ENCODE results near the gene NRL. TPM values are rescaled to one million over a fixed set of nuclear protein-coding genes. Genes with fewer than 3 reads are reported as not detected.
A peak's percentile ranks its signal among the peaks of the same experiment; 100 is the strongest.

The NRL gene
- total RNA-seq, 4 donors from 2014 or later: 2.1 to 11.7 (median 8.4) TPM

DNA sequence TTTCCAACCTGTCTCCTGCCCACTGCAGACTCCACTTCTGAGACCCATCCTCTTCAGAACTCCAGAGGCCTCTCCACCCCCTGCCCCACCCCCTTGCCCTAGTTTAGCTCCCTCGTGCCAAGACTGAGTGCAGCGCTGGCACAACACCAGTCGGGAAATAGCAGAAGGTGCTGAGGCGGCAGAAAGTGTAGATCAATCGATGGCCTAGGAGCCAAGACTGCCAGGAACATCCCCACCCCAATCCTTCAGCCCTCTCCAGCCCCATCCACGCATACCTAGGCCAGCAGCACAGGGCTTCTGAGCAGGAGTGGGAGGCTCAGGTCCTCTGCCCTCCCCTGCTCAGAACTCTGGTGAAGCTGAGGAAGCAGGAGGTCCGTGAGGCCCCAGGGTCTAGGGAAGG, 42.3 kb downstream of the NRL start:
- Histone ChIP-seq H3K9me3 (no peaks in the 10 kb centered on the region), H3K27ac (peak overlapping the region in 1 of 3 donors; percentile 49), H3K4me1 (peaks cover 12 to 18% of the 10 kb centered on the region in 2 donors), H3K36me3 (no peaks in the 10 kb centered on the region), H3K4me3 (replicated peaks in 1 of 3) (no peak overlapping the region), H3K27me3 (no peaks in the 10 kb centered on the region)
- TF ChIP-seq CTCF (IDR thresholded peaks at IDR 0.05) (no peak), POLR2A (IDR thresholded peaks at IDR 0.05) (no peak)
- 35 to 39% methylated on average over 6 to 7 of the region's 7 CpGs for WGBS, 2 donors
- peak; percentile 75 to 87 for DNase-seq
- intact Hi-C loops (cut with DNase I): no loop called here

DNA sequence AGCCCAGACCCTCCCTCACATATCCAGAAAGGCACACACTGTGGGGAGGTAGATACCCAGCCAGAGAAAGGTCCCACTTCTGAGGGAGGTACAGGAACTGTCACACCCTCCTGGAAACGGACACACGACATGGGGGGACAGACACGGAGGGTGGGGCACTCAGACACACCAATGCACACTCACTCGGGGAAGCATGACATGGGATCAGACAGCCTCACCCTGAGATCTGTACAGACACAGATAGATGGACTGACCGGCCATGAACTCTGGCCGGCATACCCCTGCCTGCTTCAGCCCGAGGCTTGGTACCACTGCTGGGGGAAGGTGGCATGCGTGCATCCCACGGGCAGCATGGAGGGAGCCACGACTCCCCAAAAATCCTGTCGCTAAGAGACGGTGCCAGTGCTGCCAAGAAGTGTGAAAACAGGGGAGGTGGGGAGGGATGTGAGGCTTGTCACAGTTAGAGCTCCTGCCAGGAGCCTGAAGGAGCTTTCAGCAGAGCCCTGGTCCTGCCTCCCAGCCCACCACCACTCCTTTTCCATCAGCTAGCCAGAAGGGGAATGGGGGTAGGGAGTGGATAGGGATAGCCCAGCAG, 42.8 kb downstream of the NRL start:
- Histone ChIP-seq H3K4me3 (replicated peaks in 1 of 3) (no peak overlapping the region), H3K4me1 (peaks cover 12 to 18% of the 10 kb centered on the region in 2 donors), H3K36me3 (no peaks in the 10 kb centered on the region), H3K27ac (no peak overlapping the region), H3K9me3 (no peaks in the 10 kb centered on the region), H3K27me3 (no peaks in the 10 kb centered on the region)
- WGBS, 2 donors: 73% methylated on average over 2 to 8 of the region's 12 CpGs
- TF ChIP-seq CTCF (IDR thresholded peaks at IDR 0.05): no peak
- TF ChIP-seq POLR2A (IDR thresholded peaks at IDR 0.05): no peak
- DNase-seq: no peak
- intact Hi-C loops (cut with DNase I): no loop called here

- no peak for DNase-seq
- Histone ChIP-seq H3K4me1 (peaks cover 12 to 18% of the 10 kb centered on the region in 2 donors), H3K4me3 (replicated peaks in 1 of 3) (no peak within 1 kb of the TSS), H3K36me3 (no peaks in the 10 kb centered on the region), H3K27ac (no peak within 1 kb of the TSS), H3K27me3 (no peaks in the 10 kb centered on the region), H3K9me3 (no peaks in the 10 kb centered on the region)
- intact Hi-C loops (cut with DNase I): no loop called here
- 70 to 72% methylated on average over 12 of the region's 19 CpGs for WGBS, 2 donors
- TF ChIP-seq POLR2A (IDR thresholded peaks at IDR 0.05) (no peak), CTCF (IDR thresholded peaks at IDR 0.05) (no peak)
These were observed 43.5 kb downstream of the NRL start, which contains the start of gene CPNE6 for GRCh38 chr14:24071144-24071697. Gene CPNE6, plus strand, starts transcription at chr14:24071562. Its CDS starts 1,375 bp downstream, at chr14:24072937.

DNA sequence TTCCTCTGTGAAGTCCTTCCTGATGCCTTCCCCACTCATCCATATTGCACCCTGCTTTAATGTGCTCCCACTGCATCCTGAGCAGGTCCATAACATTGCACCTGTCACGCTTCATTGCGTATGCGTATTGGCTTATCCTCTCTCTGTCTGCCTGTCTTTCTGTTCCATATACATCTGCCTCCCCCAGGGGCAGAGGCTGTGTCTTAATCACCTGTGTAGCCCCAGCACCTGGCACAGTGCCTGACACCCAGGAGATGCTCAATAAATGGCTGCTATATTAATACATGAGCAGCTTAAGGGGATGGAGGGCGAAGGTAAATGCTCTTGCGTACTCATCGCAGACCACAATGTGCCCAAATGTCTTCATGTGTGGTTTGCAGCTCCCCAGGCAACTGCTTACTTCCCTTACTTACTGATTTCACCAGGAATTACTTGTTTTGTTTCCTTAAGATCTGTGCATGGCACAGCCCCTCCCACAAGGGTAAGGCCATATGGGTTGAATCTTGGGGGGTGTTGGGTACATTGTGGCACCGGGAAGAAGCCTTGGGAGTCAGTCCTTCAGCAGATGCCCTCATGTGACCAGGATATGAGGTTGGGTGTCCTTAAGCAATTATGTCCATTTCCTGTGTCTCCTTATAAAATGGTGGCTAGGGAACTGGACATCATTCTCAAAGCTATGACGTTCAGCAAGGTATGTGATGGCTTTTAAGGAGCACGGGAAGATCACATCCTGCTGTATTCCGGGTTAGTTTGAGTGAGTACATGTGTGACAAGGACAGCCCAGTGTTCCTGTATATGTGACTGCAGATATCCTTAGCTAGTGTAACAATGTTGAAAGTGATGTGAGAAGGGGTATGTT, 44.2 kb downstream of the NRL start:
- 79 to 83% methylated on average over 10 of the region's 10 CpGs for WGBS, 2 donors
- Histone ChIP-seq H3K36me3 (no peaks in the 10 kb centered on the region), H3K9me3 (no peaks in the 10 kb centered on the region), H3K27ac (no peak overlapping the region), H3K4me1 (peaks cover 12 to 18% of the 10 kb centered on the region in 2 donors), H3K27me3 (no peaks in the 10 kb centered on the region), H3K4me3 (replicated peaks in 1 of 3) (no peak overlapping the region)
- no peak for DNase-seq
- TF ChIP-seq CTCF (IDR thresholded peaks at IDR 0.05): no peak
- TF ChIP-seq POLR2A (IDR thresholded peaks at IDR 0.05): no peak
- intact Hi-C loops (cut with DNase I): no loop called here

DNA sequence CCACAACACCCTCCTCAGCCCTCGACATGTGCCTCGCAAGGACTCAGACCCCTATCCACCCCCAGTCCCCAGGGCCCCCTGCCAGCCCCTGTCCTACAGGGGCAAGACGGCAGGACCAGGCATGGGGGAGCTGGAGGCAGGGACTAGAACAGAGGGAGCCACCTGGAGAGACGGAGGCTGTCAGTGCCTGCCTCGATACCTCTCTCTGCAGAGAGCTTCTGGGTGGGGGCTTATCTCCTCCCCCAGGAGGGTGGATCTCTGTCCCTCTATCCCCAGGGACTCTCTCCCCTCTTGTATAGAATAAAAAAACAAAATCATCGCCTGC, 45.4 kb downstream of the NRL start:
- intact Hi-C loops (cut with DNase I): no loop called here
- TF ChIP-seq POLR2A (IDR thresholded peaks at IDR 0.05) (no peak), CTCF (IDR thresholded peaks at IDR 0.05) (no peak)
- no peaks in the 10 kb centered on the region for H3K9me3 ChIP-seq
- WGBS, 2 donors: 91 to 94% methylated on average over 4 to 5 of the region's 6 CpGs
- H3K4me3 ChIP-seq (replicated peaks in 1 of 3): no peak overlapping the region
- H3K36me3 ChIP-seq: no peaks in the 10 kb centered on the region
- no peak for DNase-seq
- no peak overlapping the region for H3K27ac ChIP-seq
- peaks cover 12 to 18% of the 10 kb centered on the region in 2 donors for H3K4me1 ChIP-seq
- no peaks in the 10 kb centered on the region for H3K27me3 ChIP-seq
